ENCODE measurements around the gene SAMD5. TPM values are rescaled to one million over a fixed set of nuclear protein-coding genes. Genes with fewer than 3 reads are reported as not detected.

The SAMD5 gene
- total and polyA plus RNA-seq, 9 of the 15 experiments (the other 6 are each of a cell fraction or from before 2014, with no cell fraction given) = 0.15 to 0.91 (median 0.55) TPM

DNA sequence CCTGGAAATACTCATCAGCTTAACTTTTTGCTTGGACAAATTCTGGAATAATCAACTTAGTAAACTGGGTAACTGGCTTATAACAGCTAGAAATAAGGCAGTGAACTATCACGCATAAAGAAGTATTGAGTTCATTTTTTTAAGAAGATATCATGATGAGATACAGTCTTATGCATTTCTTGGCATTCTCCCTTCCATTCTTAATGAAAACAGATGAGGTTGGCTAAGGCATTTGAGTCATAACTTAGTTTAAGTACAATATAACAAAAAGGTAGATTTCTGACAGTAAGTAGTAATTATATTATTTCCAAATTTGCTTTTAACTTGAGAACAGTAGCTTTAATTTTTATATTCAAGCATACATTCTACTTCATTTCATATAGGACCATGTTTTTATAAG is 56.1 kb downstream of the SAMD5 start:
- no peak overlapping the region for H3K4me2 ChIP-seq (ENCODE audit: insufficient read depth, low read length)
- no peaks in the 10 kb centered on the region for H3K9me1 ChIP-seq (ENCODE audit: control insufficient read depth, insufficient read depth, low read length)
- H3K27me3 ChIP-seq (ENCODE audit: control insufficient read depth in 2 of 2, insufficient read depth in 2 of 2, low read length in 2 of 2) = peaks cover 0 to 7% of the 10 kb centered on the region in 2 experiments; a peak in 2 of 5 replicates
- no peak overlapping the region for H3K27ac ChIP-seq (ENCODE audit: extremely low read depth, low read depth, low read length)
- ATAC-seq (no peak), DNase-seq (ENCODE audit: extremely low read depth in 1 of 4, low spot score in 3 of 4) (no peak), FAIRE-seq (no peak)
- WGBS (ENCODE audit: insufficient coverage, low coverage, missing lambda C conversion rate) = 14% methylated on average over 1 of the region's 1 CpG
- no TSS peak for BruUV-seq (replicated peaks)
- CTCF ChIA-PET (ENCODE audit: low intra/inter-chr PET ratio) = no interaction called here
- TF ChIP-seq RBM34 (IDR thresholded peaks at IDR 0.05; ENCODE audit: borderline replicate concordance, insufficient read depth, low read length) (no peak), FOXP1 (CRISPR knock-in tag; IDR thresholded peaks at IDR 0.05) (no peak), CCNT2 (IDR thresholded peaks at IDR 0.05; ENCODE audit: borderline replicate concordance, extremely low read depth, insufficient read length, low read depth, low read length) (no peak), POLR3A (IDR thresholded peaks at IDR 0.05; ENCODE audit: borderline replicate concordance, extremely low read depth, insufficient read depth, insufficient read length) (no peak), MCM2 (IDR thresholded peaks at IDR 0.05; ENCODE audit: low read depth) (no peak), CREBBP (IDR thresholded peaks at IDR 0.05; ENCODE audit: low read depth, low read length) (no peak), FOSL1 (tag; conservative IDR thresholded peaks at IDR 0.05) (no peak), POLR2AphosphoS2 (IDR thresholded peaks at IDR 0.05; ENCODE audit: low read length) (no peak), ZNF140 (CRISPR knock-in tag; IDR thresholded peaks at IDR 0.05) (no peak)
- TF ChIP-seq, protein P1, sequence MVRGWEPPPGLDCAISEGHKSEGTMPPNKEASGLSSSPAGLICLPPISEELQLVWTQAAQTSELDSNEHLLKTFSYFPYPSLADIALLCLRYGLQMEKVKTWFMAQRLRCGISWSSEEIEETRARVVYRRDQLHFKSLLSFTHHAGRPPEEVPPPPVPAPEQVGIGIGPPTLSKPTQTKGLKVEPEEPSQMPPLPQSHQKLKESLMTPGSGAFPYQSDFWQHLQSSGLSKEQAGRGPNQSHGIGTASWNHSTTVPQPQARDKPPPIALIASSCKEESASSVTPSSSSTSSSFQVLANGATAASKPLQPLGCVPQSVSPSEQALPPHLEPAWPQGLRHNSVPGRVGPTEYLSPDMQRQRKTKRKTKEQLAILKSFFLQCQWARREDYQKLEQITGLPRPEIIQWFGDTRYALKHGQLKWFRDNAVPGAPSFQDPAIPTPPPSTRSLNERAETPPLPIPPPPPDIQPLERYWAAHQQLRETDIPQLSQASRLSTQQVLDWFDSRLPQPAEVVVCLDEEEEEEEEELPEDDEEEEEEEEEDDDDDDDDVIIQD (CRISPR knock-in tag; IDR thresholded peaks at IDR 0.05) = no peak
- TF ChIP-seq, protein P2, sequence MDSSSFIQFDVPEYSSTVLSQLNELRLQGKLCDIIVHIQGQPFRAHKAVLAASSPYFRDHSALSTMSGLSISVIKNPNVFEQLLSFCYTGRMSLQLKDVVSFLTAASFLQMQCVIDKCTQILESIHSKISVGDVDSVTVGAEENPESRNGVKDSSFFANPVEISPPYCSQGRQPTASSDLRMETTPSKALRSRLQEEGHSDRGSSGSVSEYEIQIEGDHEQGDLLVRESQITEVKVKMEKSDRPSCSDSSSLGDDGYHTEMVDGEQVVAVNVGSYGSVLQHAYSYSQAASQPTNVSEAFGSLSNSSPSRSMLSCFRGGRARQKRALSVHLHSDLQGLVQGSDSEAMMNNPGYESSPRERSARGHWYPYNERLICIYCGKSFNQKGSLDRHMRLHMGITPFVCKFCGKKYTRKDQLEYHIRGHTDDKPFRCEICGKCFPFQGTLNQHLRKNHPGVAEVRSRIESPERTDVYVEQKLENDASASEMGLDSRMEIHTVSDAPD (CRISPR knock-in tag; IDR thresholded peaks at IDR 0.05) = no peak
- H3K79me2 ChIP-seq (ENCODE audit: control insufficient read depth, insufficient read depth, low read length) = no peaks in the 10 kb centered on the region
- no peak overlapping the region for H3K9ac ChIP-seq (ENCODE audit: insufficient read depth in 1 of 2, low read depth in 2 of 2, low read length in 2 of 2)
- in situ Hi-C loops (cut with MboI) (no loop called here), intact Hi-C loops (cut with micrococcal nuclease) (no loop called here)
- H3K36me3 ChIP-seq (ENCODE audit: control insufficient read depth, insufficient read depth, low read length) = no peaks in the 10 kb centered on the region
- no peak overlapping the region for H2AFZ ChIP-seq (ENCODE audit: low read depth, low read length)
- no peaks in the 10 kb centered on the region for H3K4me1 ChIP-seq (replicated peaks in 1 of 2; ENCODE audit: control insufficient read depth in 2 of 2, insufficient read depth in 2 of 2, low read length in 2 of 2)
- H3K9me3 ChIP-seq (replicated peaks; ENCODE audit: control insufficient read depth, insufficient read depth, low read depth, low read length) = no peaks in the 10 kb centered on the region
- H3K4me3 ChIP-seq = no peak overlapping the region
- no peaks in the 10 kb centered on the region for H4K20me1 ChIP-seq (replicated peaks; ENCODE audit: control insufficient read depth, insufficient read depth, low read length)
- POLR2A ChIA-PET = no interaction called here

All from K562 (cell line).